Choroid plexus epithelial cell (primary cell): ENCODE data around the gene AIMP1.

Source experiments
- DNase-seq: peaks from one replicate; pipeline ENCODE4 v3.0.0-alpha.2; 2010; ENCODE audit warnings: low read depth
- H3K4me3 ChIP-seq: 2 replicates; pipeline ENCODE4 v1.5.1; 2011; ENCODE audit warnings: low read depth, mild to moderate bottlenecking, control low read depth, low read length, moderate library complexity
- TF ChIP-seq, protein P1 (sequence below): conservative IDR thresholded peaks from 2 replicates; pipeline ENCODE4 v1.5.1; 2011; ENCODE audit warnings: low read depth, mild to moderate bottlenecking, control low read depth, inconsistent platforms, low read length, moderate library complexity

Gene AIMP1

GRCh38 chr4:106284227-106284626 is 32.1 kb upstream of the AIMP1 start:
- DNase-seq, result no peak
- TF ChIP-seq, protein P1, sequence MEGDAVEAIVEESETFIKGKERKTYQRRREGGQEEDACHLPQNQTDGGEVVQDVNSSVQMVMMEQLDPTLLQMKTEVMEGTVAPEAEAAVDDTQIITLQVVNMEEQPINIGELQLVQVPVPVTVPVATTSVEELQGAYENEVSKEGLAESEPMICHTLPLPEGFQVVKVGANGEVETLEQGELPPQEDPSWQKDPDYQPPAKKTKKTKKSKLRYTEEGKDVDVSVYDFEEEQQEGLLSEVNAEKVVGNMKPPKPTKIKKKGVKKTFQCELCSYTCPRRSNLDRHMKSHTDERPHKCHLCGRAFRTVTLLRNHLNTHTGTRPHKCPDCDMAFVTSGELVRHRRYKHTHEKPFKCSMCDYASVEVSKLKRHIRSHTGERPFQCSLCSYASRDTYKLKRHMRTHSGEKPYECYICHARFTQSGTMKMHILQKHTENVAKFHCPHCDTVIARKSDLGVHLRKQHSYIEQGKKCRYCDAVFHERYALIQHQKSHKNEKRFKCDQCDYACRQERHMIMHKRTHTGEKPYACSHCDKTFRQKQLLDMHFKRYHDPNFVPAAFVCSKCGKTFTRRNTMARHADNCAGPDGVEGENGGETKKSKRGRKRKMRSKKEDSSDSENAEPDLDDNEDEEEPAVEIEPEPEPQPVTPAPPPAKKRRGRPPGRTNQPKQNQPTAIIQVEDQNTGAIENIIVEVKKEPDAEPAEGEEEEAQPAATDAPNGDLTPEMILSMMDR, result no peak
- no peak overlapping the region for H3K4me3 ChIP-seq

DNA sequence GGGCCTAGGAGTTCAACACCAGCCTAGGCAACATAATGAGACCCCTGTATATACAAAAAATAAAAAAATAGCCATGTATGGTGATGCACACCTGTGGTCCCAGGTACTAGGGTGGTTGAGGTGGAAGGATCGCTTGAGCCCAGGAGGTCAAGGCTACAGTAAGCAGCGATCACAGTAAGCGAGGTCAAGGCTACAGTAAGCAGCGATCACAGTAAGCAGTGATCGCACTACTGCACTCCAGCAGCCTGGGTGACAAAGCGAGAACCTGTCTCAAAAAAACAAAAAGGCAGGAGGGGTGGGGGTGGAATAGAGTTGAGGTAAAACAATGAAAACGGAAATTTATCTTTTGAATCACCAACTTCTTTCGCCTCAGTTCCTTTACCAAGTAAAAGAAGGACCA is 29.7 kb upstream of the AIMP1 start:
- TF ChIP-seq, protein P1, result no peak
- no peak overlapping the region for H3K4me3 ChIP-seq
- no peak for DNase-seq

DNA sequence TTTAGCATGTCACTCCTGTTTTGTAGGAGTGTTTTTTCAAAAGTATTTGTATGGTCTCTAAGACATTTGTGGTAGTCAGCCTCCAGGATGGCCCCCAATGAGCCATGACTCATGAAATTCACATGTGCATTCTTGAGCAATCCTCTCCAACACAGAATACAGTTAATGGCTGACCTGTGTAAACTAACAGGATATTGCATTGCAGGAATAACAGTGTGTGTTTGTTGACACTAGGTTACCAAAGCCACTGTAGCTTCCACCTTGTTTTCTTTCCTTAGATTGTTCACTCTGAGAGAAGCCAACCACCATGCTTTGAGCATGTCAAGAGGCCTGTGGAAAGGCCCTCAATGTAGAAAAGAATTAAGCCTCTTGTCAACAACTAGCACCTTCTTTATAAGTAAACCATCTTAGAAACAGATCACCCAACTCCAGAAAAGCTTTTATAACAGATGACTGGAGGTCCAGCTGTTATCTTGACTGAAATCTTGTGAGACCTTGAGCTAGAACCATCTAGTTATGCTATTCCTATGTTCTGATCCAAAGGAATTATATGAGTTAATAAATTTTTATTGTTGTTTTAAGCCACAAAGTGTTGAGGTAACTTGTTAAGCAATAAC is 28.9 kb upstream of the AIMP1 start:
- TF ChIP-seq, protein P1, result no peak
- peak; percentile 98 for DNase-seq
- H3K4me3 ChIP-seq, result no peak overlapping the region

DNA sequence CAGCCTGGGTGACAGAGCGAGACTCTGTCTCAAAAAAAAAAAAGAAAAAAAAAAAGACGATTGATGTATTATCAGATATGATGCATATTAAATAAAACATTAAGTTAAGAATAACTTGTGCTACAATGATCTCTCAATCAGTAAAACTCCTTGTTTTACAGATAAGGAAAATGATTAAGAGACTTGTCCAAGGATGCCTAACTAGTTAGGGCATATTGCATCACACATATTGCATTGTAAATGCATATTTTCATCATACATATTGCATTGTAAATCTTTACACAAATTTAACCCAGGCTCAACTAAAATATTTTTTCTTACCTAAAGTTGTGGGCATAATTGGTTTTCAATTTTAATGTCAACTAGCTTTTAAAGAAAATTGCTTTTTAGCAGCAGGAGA is 26.6 kb upstream of the AIMP1 start:
- no peak overlapping the region for H3K4me3 ChIP-seq
- DNase-seq, result no peak
- TF ChIP-seq, protein P1, result no peak

GRCh38 chr4:106291678-106292077 is 24.7 kb upstream of the AIMP1 start:
- TF ChIP-seq, protein P1, result no peak
- H3K4me3 ChIP-seq, result no peak overlapping the region
- no peak for DNase-seq

- no peak overlapping the region for H3K4me3 ChIP-seq
- TF ChIP-seq, protein P1, result no peak
- DNase-seq, result no peak
Measured at GRCh38 chr4:106294062-106294461, 22.3 kb upstream of the AIMP1 start.

DNA sequence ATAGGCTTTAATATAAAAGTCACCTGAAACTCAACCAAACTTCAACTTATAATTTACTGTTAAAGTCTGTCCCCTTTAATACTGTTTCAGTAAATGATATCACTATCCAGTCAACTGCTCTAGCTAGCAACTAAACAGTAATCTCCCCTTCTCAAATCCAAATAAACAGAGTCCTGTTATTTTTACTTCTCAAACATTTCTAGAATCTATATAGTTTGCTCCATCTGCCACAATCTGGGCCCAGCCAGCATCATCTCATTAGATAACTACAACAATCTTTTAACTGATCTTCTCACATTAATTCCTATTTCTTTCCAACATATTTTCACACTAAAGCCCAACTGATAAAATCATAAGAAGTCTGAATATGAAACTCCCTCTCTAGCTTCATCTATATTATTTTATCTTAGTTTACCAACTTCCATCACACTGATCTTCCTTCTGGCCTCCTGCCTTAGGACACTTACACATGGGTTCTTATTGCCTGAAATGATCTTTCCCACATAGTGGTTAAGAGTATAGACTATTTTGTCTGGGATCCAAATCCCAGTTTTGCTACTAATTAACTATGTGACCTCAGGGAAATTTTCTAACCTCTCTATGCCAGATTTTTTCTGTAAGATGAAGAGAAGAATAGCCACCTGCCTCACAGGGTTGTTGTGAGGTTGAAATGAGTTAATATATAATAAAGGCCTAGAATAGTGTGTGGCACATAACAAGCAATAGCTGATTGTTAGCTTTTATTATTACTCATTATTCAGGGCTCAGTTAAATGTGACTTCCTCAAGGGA is 18.9 kb upstream of the AIMP1 start:
- TF ChIP-seq, protein P1, result no peak
- no peak overlapping the region for H3K4me3 ChIP-seq
- no peak for DNase-seq
